WTC11 (cell line): ENCODE data around the gene CERCAM. TPM values are rescaled to one million over a fixed set of nuclear protein-coding genes. Genes with fewer than 3 reads are reported as not detected.

Experiments used
- ATAC-seq: fragments of 200-7000 bp; cut with Tn5 transposase; 2 replicates; pipeline ENCODE4 v1.10.0; 2021; ENCODE audit warnings: mild to moderate bottlenecking, moderate library complexity
- Bru-seq: library from RNA; stranded (reverse); fragments of 400-500 nt; gene quantifications from one replicate; lab custom pipeline; 2021; lab: Mats Ljungman, UMichigan
- CTCF ChIA-PET: fragments of 300-600 bp; sonication (Branson Sonifier 250); formaldehyde crosslinking; loops from one replicate; lab custom pipeline; 2021; ENCODE audit warnings: antibody characterized with exemption; lab: Charles Lee
- POLR2A ChIA-PET: fragments of 350-600 bp; sonication (Branson Sonifier 250); formaldehyde crosslinking; loops from one replicate; lab custom pipeline; 2021; ENCODE audit warnings: antibody characterized with exemption; lab: Charles Lee
- DNase-seq: peaks from one replicate; pipeline ENCODE4 v3.0.0; 2021; ENCODE audit warnings: low spot score
- H3K27ac Mint-ChIP-seq: 2 replicates; pipeline ENCODE4 v1.8.0; 2021; ENCODE audit warnings: mixed read lengths
- H3K27me3 Mint-ChIP-seq: 2 replicates; pipeline ENCODE4 v1.8.0; 2021; ENCODE audit warnings: low read depth, mild to moderate bottlenecking, moderate library complexity, mixed read lengths
- H3K36me3 Mint-ChIP-seq: 2 replicates; pipeline ENCODE4 v1.8.0; 2021; ENCODE audit warnings: mixed read lengths
- H3K4me1 Mint-ChIP-seq: 2 replicates; pipeline ENCODE4 v1.8.0; 2022; ENCODE audit warnings: mixed read lengths
- H3K4me3 Mint-ChIP-seq: 2 replicates; pipeline ENCODE4 v1.8.0; 2021; ENCODE audit warnings: mild to moderate bottlenecking, moderate library complexity, mixed read lengths
- H3K9me3 Mint-ChIP-seq: 2 replicates; pipeline ENCODE4 v1.8.0; 2021; ENCODE audit warnings: mixed read lengths
- CBFB ChIP-seq: sonication (generic); formaldehyde crosslinking; IDR thresholded peaks from 2 replicates; pipeline ENCODE4 v1.8.1; 2022; ENCODE audit warnings: mild to moderate bottlenecking, low read depth, missing genetic modification reagents
- ESRRA ChIP-seq: sonication (generic); formaldehyde crosslinking; IDR thresholded peaks from 2 replicates; pipeline ENCODE4 v1.8.1; 2022; ENCODE audit warnings: mild to moderate bottlenecking, missing genetic modification reagents, borderline replicate concordance
- FOXK1 ChIP-seq: sonication (generic); formaldehyde crosslinking; IDR thresholded peaks from 2 replicates; pipeline ENCODE4 v1.8.0; 2022; ENCODE audit warnings: mild to moderate bottlenecking, moderate library complexity, missing genetic modification reagents
- FOXP1 ChIP-seq: sonication (generic); formaldehyde crosslinking; IDR thresholded peaks from 2 replicates; pipeline ENCODE4 v1.8.0; 2022; ENCODE audit warnings: missing genetic modification reagents, mild to moderate bottlenecking, moderate library complexity, borderline replicate concordance
- HMGA2 ChIP-seq: fragments of 250-450 bp; sonication (Bioruptor Pico); IDR thresholded peaks from 2 replicates; pipeline ENCODE4 v1.4.0; 2021; ENCODE audit warnings: mild to moderate bottlenecking, moderate library complexity
- NFYB ChIP-seq: sonication (generic); formaldehyde crosslinking; conservative IDR thresholded peaks from 2 replicates; pipeline ENCODE4 v1.8.0; 2022; ENCODE audit warnings: low read depth, missing genetic modification reagents
- RELA ChIP-seq: sonication (generic); formaldehyde crosslinking; IDR thresholded peaks from 2 replicates; pipeline ENCODE4 v1.8.1; 2022; ENCODE audit warnings: missing genetic modification reagents, mild to moderate bottlenecking, borderline replicate concordance
- SOX15 ChIP-seq: fragments of 250-450 bp; sonication (Bioruptor Pico); IDR thresholded peaks from 2 replicates; pipeline ENCODE4 v1.9.0; 2021; ENCODE audit warnings: mild to moderate bottlenecking
- TEAD1 ChIP-seq: sonication (generic); formaldehyde crosslinking; IDR thresholded peaks from 2 replicates; pipeline ENCODE4 v1.8.0; 2022; ENCODE audit warnings: mild to moderate bottlenecking, missing genetic modification reagents
- ZNF396 ChIP-seq: fragments of 250-450 bp; sonication (Bioruptor Pico); IDR thresholded peaks from 2 replicates; pipeline ENCODE4 v1.8.0; 2021; ENCODE audit warnings: mild to moderate bottlenecking, moderate library complexity, borderline replicate concordance
- ZNF416 ChIP-seq: fragments of 250-450 bp; sonication (Bioruptor Pico); IDR thresholded peaks from 2 replicates; pipeline ENCODE4 v1.9.0; 2021; ENCODE audit warnings: mild to moderate bottlenecking, inconsistent platforms
- ZNF423 ChIP-seq: fragments of 250-450 bp; sonication (Bioruptor Pico); IDR thresholded peaks from 2 replicates; pipeline ENCODE4 v2.1.2; 2022; ENCODE audit warnings: mild to moderate bottlenecking, moderate library complexity
- long read RNA-seq, 3 experiments: library from RNA in 1 of 3; library from capped mRNA in 1 of 3; library from polyadenylated mRNA in 1 of 3; unstranded in 2 of 3; stranded (forward) in 1 of 3; transcript quantifications; one replicate each; pipeline ENCODE4 v2.0.0, GENCODE V29; 2021
- total RNA-seq: library from RNA; stranded (reverse); gene quantifications from 3 replicates; pipeline ENCODE4 v1.2.3, GENCODE V29; 2021
- TF ChIP-seq, protein P1 (sequence below): sonication (generic); formaldehyde crosslinking; IDR thresholded peaks from 2 replicates; pipeline ENCODE4 v1.8.0; 2023; ENCODE audit warnings: missing genetic modification reagents
- TF ChIP-seq, protein P2 (sequence below): sonication (generic); formaldehyde crosslinking; conservative IDR thresholded peaks from 2 replicates; pipeline ENCODE4 v1.8.1; 2022; ENCODE audit warnings: mild to moderate bottlenecking, missing genetic modification reagents
- TF ChIP-seq, protein P3 (sequence below): sonication (generic); formaldehyde crosslinking; IDR thresholded peaks from 2 replicates; pipeline ENCODE4 v1.8.0; 2023; ENCODE audit warnings: missing genetic modification reagents, mild to moderate bottlenecking, borderline replicate concordance
- TF ChIP-seq, protein P4 (sequence below): sonication (generic); formaldehyde crosslinking; IDR thresholded peaks from 2 replicates; pipeline ENCODE4 v1.8.1; 2022; ENCODE audit warnings: low read depth, missing genetic modification reagents, borderline replicate concordance
- TF ChIP-seq, protein P5 (sequence below): sonication (generic); formaldehyde crosslinking; IDR thresholded peaks from 2 replicates; pipeline ENCODE4 v1.8.1; 2023; ENCODE audit warnings: mild to moderate bottlenecking, missing genetic modification reagents, borderline replicate concordance

CERCAM gene, protein sequence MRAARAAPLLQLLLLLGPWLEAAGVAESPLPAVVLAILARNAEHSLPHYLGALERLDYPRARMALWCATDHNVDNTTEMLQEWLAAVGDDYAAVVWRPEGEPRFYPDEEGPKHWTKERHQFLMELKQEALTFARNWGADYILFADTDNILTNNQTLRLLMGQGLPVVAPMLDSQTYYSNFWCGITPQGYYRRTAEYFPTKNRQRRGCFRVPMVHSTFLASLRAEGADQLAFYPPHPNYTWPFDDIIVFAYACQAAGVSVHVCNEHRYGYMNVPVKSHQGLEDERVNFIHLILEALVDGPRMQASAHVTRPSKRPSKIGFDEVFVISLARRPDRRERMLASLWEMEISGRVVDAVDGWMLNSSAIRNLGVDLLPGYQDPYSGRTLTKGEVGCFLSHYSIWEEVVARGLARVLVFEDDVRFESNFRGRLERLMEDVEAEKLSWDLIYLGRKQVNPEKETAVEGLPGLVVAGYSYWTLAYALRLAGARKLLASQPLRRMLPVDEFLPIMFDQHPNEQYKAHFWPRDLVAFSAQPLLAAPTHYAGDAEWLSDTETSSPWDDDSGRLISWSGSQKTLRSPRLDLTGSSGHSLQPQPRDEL
- total RNA-seq (13.7 to 15.9 TPM (median 15.2 TPM) in 3 replicates), Bru-seq, nascent RNA (percentile 28 among the genes with signal in this experiment)
- long read RNA-seq, experiment 1, transcript CERCAM-201 (13 exons, 2,685 nt): major isoform, 22 of 34 reads
- long read RNA-seq, experiment 1, partial matches to known transcripts: 2 of 34 reads
- long read RNA-seq, experiment 1, other reads (novel, unspliced or antisense): 10 of 34 reads
- long read RNA-seq, experiment 2, partial matches to known transcripts: 6 of 11 reads
- long read RNA-seq, experiment 2, other reads (novel, unspliced or antisense): 3 of 11 reads
- long read RNA-seq, experiment 3: 0 reads

DNA sequence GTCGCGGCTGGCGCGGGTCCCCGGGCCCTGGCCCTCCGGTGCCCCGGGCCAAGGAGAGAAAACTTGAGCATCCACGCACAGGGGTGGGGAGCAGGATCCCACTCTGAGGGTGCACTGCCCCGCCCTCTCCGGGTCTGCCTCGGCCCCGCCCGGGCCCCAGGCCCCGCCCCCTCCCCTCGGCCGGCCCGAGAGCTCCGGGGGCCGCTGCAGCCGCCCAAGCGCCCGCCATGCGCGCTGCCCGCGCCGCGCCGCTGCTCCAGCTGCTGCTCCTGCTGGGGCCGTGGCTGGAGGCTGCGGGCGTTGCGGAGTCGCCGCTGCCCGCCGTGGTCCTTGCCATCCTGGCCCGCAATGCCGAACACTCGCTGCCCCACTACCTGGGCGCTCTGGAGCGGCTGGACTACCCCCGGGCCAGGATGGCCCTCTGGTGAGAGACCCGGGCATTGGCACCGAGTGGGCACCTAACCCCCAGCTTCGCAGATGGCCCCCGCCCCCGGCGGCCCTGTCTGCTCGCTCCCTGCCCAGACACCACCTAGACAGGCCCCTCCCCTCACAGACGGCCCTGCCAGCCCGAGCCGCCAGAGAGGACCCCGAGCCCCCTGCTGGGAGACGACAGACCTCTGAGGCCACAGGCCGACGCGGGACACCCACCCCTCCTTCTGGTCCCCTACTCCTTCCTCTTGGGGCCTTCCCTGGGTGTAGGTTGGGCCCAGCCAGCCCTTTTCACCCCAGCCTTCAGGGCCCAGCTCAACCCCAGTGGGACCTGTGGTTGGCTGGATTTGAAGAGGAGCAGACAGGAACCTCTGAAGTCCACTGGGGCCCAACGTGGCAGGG lies at the start of gene CERCAM:
CERCAM (plus strand) TSS at position 207 of the 831 bp plus-strand sequence; CDS start at position 228, 21 bp downstream.
- peak; percentile 65 for DNase-seq
- Mint-ChIP-seq H3K36me3 (no peaks in the 10 kb centered on the region), H3K4me3 (peak within 1 kb of the TSS; percentile 73), H3K27me3 (peaks cover 46% of the 10 kb centered on the region), H3K9me3 (no peaks in the 10 kb centered on the region), H3K27ac (no peak within 1 kb of the TSS), H3K4me1 (peaks cover 22% of the 10 kb centered on the region)
- TF ChIP-seq ESRRA (CRISPR knock-in tag): no peak
- TF ChIP-seq ZNF423 (CRISPR knock-in tag): no peak
- no peak for TF ChIP-seq ZNF416
- 0 out of 2 replicates have a peak, but pooled peaks have one; percentile 40 for TF ChIP-seq FOXP1 (CRISPR knock-in tag)
- TF ChIP-seq, protein P1, sequence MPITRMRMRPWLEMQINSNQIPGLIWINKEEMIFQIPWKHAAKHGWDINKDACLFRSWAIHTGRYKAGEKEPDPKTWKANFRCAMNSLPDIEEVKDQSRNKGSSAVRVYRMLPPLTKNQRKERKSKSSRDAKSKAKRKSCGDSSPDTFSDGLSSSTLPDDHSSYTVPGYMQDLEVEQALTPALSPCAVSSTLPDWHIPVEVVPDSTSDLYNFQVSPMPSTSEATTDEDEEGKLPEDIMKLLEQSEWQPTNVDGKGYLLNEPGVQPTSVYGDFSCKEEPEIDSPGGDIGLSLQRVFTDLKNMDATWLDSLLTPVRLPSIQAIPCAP (CRISPR knock-in tag): no peak
- TF ChIP-seq NFYB: no peak
- no peak for TF ChIP-seq RELA (CRISPR knock-in tag)
- ChIA-PET CTCF (interaction anchor here (0.6 to 4.5 kb wide), 42 partner anchors 8 to 505 kb away, joined by 3 to 58 read pairs (median 6); partner anchors contain the start of genes CIZ1, DNM1, GLE1 and GOLGA2), POLR2A (interaction anchor here (1.0 to 1.5 kb wide), 2 partner anchors 9 to 145 kb away, joined by 3 to 4 read pairs; partner anchors contain the start of genes GOLGA2 and SWI5)
- ATAC-seq: peak; percentile 69

DNA sequence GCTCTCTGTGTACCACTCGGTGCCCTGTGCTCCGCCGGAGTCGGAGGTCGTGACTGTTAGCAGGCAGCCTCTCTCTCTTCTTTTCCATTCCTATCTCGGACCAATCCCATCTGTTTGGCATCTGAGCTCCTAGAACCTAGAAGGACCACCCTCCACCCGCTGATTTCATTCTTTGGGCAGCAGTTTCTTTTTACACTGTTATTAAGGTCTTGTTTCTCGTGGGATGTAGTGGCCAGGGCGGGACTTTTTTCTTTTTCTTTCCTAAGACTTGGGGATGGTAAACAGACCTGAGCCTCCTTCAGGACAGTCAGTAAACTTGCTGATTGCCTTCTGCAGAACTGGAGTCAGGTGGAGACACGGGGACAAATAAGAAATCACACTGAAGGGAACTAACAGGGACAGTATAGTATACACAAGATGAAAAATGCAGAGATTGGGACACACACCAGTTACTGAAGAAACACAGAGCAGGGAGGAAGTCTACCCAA lies 49.0 kb upstream of the CERCAM start:
- peaks cover 29% of the 10 kb centered on the region for H3K27me3 Mint-ChIP-seq
- ChIA-PET POLR2A (interaction anchor here (0.6 to 1.5 kb wide), 5 partner anchors 10 to 121 kb away, joined by 3 to 8 read pairs (median 4); no protein-coding TSS in a partner anchor), CTCF (interaction anchor here (0.5 to 3.9 kb wide), 15 partner anchors 10 to 364 kb away, joined by 3 to 35 read pairs (median 4); partner anchors contain the start of genes CERCAM and PKN3)
- no peaks in the 10 kb centered on the region for H3K9me3 Mint-ChIP-seq
- H3K4me1 Mint-ChIP-seq: peaks cover 25% of the 10 kb centered on the region
- no peak for TF ChIP-seq TEAD1 (CRISPR knock-in tag)
- TF ChIP-seq HMGA2 (CRISPR knock-in tag): no peak
- TF ChIP-seq, protein P2, sequence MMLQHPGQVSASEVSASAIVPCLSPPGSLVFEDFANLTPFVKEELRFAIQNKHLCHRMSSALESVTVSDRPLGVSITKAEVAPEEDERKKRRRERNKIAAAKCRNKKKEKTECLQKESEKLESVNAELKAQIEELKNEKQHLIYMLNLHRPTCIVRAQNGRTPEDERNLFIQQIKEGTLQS: no peak
- TF ChIP-seq, protein P3, sequence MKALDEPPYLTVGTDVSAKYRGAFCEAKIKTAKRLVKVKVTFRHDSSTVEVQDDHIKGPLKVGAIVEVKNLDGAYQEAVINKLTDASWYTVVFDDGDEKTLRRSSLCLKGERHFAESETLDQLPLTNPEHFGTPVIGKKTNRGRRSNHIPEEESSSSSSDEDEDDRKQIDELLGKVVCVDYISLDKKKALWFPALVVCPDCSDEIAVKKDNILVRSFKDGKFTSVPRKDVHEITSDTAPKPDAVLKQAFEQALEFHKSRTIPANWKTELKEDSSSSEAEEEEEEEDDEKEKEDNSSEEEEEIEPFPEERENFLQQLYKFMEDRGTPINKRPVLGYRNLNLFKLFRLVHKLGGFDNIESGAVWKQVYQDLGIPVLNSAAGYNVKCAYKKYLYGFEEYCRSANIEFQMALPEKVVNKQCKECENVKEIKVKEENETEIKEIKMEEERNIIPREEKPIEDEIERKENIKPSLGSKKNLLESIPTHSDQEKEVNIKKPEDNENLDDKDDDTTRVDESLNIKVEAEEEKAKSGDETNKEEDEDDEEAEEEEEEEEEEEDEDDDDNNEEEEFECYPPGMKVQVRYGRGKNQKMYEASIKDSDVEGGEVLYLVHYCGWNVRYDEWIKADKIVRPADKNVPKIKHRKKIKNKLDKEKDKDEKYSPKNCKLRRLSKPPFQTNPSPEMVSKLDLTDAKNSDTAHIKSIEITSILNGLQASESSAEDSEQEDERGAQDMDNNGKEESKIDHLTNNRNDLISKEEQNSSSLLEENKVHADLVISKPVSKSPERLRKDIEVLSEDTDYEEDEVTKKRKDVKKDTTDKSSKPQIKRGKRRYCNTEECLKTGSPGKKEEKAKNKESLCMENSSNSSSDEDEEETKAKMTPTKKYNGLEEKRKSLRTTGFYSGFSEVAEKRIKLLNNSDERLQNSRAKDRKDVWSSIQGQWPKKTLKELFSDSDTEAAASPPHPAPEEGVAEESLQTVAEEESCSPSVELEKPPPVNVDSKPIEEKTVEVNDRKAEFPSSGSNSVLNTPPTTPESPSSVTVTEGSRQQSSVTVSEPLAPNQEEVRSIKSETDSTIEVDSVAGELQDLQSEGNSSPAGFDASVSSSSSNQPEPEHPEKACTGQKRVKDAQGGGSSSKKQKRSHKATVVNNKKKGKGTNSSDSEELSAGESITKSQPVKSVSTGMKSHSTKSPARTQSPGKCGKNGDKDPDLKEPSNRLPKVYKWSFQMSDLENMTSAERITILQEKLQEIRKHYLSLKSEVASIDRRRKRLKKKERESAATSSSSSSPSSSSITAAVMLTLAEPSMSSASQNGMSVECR (CRISPR knock-in tag): no peak
- no peak for TF ChIP-seq CBFB (CRISPR knock-in tag)
- TF ChIP-seq, protein P4, sequence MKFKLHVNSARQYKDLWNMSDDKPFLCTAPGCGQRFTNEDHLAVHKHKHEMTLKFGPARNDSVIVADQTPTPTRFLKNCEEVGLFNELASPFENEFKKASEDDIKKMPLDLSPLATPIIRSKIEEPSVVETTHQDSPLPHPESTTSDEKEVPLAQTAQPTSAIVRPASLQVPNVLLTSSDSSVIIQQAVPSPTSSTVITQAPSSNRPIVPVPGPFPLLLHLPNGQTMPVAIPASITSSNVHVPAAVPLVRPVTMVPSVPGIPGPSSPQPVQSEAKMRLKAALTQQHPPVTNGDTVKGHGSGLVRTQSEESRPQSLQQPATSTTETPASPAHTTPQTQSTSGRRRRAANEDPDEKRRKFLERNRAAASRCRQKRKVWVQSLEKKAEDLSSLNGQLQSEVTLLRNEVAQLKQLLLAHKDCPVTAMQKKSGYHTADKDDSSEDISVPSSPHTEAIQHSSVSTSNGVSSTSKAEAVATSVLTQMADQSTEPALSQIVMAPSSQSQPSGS: no peak
- TF ChIP-seq ZNF396 (CRISPR knock-in tag): no peak
- TF ChIP-seq, protein P5, sequence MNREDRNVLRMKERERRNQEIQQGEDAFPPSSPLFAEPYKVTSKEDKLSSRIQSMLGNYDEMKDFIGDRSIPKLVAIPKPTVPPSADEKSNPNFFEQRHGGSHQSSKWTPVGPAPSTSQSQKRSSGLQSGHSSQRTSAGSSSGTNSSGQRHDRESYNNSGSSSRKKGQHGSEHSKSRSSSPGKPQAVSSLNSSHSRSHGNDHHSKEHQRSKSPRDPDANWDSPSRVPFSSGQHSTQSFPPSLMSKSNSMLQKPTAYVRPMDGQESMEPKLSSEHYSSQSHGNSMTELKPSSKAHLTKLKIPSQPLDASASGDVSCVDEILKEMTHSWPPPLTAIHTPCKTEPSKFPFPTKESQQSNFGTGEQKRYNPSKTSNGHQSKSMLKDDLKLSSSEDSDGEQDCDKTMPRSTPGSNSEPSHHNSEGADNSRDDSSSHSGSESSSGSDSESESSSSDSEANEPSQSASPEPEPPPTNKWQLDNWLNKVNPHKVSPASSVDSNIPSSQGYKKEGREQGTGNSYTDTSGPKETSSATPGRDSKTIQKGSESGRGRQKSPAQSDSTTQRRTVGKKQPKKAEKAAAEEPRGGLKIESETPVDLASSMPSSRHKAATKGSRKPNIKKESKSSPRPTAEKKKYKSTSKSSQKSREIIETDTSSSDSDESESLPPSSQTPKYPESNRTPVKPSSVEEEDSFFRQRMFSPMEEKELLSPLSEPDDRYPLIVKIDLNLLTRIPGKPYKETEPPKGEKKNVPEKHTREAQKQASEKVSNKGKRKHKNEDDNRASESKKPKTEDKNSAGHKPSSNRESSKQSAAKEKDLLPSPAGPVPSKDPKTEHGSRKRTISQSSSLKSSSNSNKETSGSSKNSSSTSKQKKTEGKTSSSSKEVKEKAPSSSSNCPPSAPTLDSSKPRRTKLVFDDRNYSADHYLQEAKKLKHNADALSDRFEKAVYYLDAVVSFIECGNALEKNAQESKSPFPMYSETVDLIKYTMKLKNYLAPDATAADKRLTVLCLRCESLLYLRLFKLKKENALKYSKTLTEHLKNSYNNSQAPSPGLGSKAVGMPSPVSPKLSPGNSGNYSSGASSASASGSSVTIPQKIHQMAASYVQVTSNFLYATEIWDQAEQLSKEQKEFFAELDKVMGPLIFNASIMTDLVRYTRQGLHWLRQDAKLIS (CRISPR knock-in tag): no peak
- TF ChIP-seq FOXK1 (CRISPR knock-in tag): no peak
- TF ChIP-seq SOX15: no peak
- H3K4me3 Mint-ChIP-seq: peak overlapping the region; percentile 95
- DNase-seq (no peak), ATAC-seq (no peak)
- no peaks in the 10 kb centered on the region for H3K36me3 Mint-ChIP-seq
- H3K27ac Mint-ChIP-seq: peak overlapping the region; percentile 7
